Neural cell (in vitro differentiated cells): ENCODE results near the gene SMIM35. TPM values are rescaled to one million over a fixed set of nuclear protein-coding genes. Genes with fewer than 3 reads are reported as not detected.

Experiments used
- H2AFZ ChIP-seq: fragments of 200-600, 300-800 bp; sonication (generic), shearing (Covaris generic); 2 replicates; pipeline ENCODE4 v1.6.0; 2014; ENCODE audit warnings: low read depth, mild to moderate bottlenecking, antibody characterized with exemption, low read length, moderate library complexity
- H3F3A ChIP-seq: fragments of 200-600 bp; shearing (Covaris generic); 2 replicates; pipeline ENCODE4 v1.6.1; 2016; ENCODE audit warnings: mild to moderate bottlenecking, moderate library complexity, mixed read lengths, antibody characterized with exemption, low read length; ENCODE audit not compliant: insufficient read depth, poor library complexity, severe bottlenecking
- H3K27ac ChIP-seq: fragments of 200-600, 300-800 bp; sonication (generic), shearing (Covaris generic); 2 replicates; pipeline ENCODE4 v1.5.1; 2014; ENCODE audit warnings: mild to moderate bottlenecking, low read length, moderate library complexity
- H3K27me3 ChIP-seq: fragments of 300-800, 200-600 bp; sonication (generic), shearing (Covaris generic); 2 replicates; pipeline ENCODE4 v1.6.0; 2014; ENCODE audit warnings: mild to moderate bottlenecking, low read depth, low read length, moderate library complexity; ENCODE audit not compliant: insufficient read depth
- H3K36me3 ChIP-seq: fragments of 300-800, 200-600 bp; sonication (generic), shearing (Covaris generic); 2 replicates; pipeline ENCODE4 v1.5.1; 2014; ENCODE audit warnings: mild to moderate bottlenecking, antibody characterized with exemption, low read length, moderate library complexity; ENCODE audit not compliant: insufficient read depth
- H3K4me2 ChIP-seq: fragments of 300-800, 200-600 bp; sonication (generic), shearing (Covaris generic); 2 replicates; pipeline ENCODE4 v1.6.0; 2014; ENCODE audit warnings: mild to moderate bottlenecking, low read length
- H3K4me3 ChIP-seq: fragments of 300-800, 200-600 bp; sonication (generic), shearing (Covaris generic); 2 replicates; pipeline ENCODE4 v1.5.1; 2014; ENCODE audit warnings: mild to moderate bottlenecking, low read length, moderate library complexity
- H3K79me2 ChIP-seq: fragments of 200-600 bp; shearing (Covaris generic); replicated peaks from 2 replicates; pipeline ENCODE4 v1.6.0; 2014; ENCODE audit warnings: mild to moderate bottlenecking, low read length, moderate library complexity; ENCODE audit not compliant: insufficient read depth
- H3K9ac ChIP-seq: fragments of 300-800, 200-600 bp; sonication (generic), shearing (Covaris generic); 2 replicates; pipeline ENCODE4 v1.6.1; 2016; ENCODE audit warnings: mild to moderate bottlenecking, low read length, mixed read lengths
- H3K9me2 ChIP-seq: fragments of 200-600 bp; shearing (Covaris generic); 2 replicates; pipeline ENCODE4 v1.6.1; 2016; ENCODE audit warnings: mild to moderate bottlenecking, low read length, mixed read lengths; ENCODE audit not compliant: insufficient read depth
- H3K9me3 ChIP-seq: fragments of 200-600, 300-800 bp; sonication (generic), shearing (Covaris generic); 2 replicates; pipeline ENCODE4 v1.6.1; 2016; ENCODE audit warnings: mild to moderate bottlenecking, mixed run types, low read length, moderate library complexity, mixed read lengths
- H4K20me1 ChIP-seq: fragments of 200-600 bp; shearing (Covaris generic); 2 replicates; pipeline ENCODE4 v1.6.1; 2016; ENCODE audit warnings: mild to moderate bottlenecking, mixed run types; ENCODE audit not compliant: insufficient read depth
- EP300 ChIP-seq: fragments of 450-650 bp; conservative IDR thresholded peaks from 2 replicates; pipeline ENCODE4 v1.6.1; 2014; ENCODE audit warnings: antibody characterized with exemption, mild to moderate bottlenecking, moderate library complexity; ENCODE audit not compliant: poor library complexity, severe bottlenecking
- EZH2 ChIP-seq: fragments of 200-600, 300-800 bp; shearing (Covaris generic), sonication (generic); IDR thresholded peaks from 2 replicates; pipeline ENCODE4 v1.6.1; 2014; ENCODE audit warnings: antibody characterized with exemption, low read length, borderline replicate concordance, mild to moderate bottlenecking; ENCODE audit not compliant: insufficient read depth, poor library complexity, severe bottlenecking
- MXI1 ChIP-seq: fragments of 450-650 bp; conservative IDR thresholded peaks from 2 replicates; pipeline ENCODE4 v1.6.1; 2014; ENCODE audit warnings: antibody characterized with exemption, mild to moderate bottlenecking; ENCODE audit not compliant: poor library complexity, severe bottlenecking
- POLR2AphosphoS5 ChIP-seq: IDR thresholded peaks from 2 replicates; pipeline ENCODE4 v1.6.1; 2012
- RAD21 ChIP-seq: fragments of 450-650 bp; conservative IDR thresholded peaks from 2 replicates; pipeline ENCODE4 v1.6.1; 2014; ENCODE audit warnings: antibody characterized with exemption, mild to moderate bottlenecking, moderate library complexity
- REST ChIP-seq: IDR thresholded peaks from 2 replicates; pipeline ENCODE4 v1.6.1; 2012; ENCODE audit warnings: borderline replicate concordance
- SMC3 ChIP-seq: fragments of 450-650 bp; conservative IDR thresholded peaks from 2 replicates; pipeline ENCODE4 v1.6.1; 2014; ENCODE audit warnings: antibody characterized with exemption, mild to moderate bottlenecking, moderate library complexity; ENCODE audit not compliant: poor library complexity
- TAF1 ChIP-seq: IDR thresholded peaks from 2 replicates; pipeline ENCODE4 v1.6.1; 2012; ENCODE audit warnings: low read depth
- polyA plus RNA-seq: library from polyadenylated mRNA; depleted of rRNA; stranded (reverse); fragments of >200 nt; gene quantifications from 2 replicates; pipeline ENCODE4 v1.2.3, GENCODE V29; 2014
- TF ChIP-seq, protein P1 (sequence below): fragments of 450-650 bp; IDR thresholded peaks from 2 replicates; pipeline ENCODE4 v1.5.1; 2014; ENCODE audit warnings: antibody characterized with exemption, mild to moderate bottlenecking, moderate library complexity; ENCODE audit not compliant: poor library complexity, severe bottlenecking

SMIM35 gene
- polyA plus RNA-seq, 1 donor from 2014 or later: not detected

- Histone ChIP-seq H3K4me3 (no peak overlapping the region), H3K4me2 (no peak overlapping the region), H3K27ac (no peak overlapping the region), H3K9me2 (no peaks in the 10 kb centered on the region), H3F3A (no peaks in the 10 kb centered on the region), H3K9me3 (no peaks in the 10 kb centered on the region), H3K36me3 (no peaks in the 10 kb centered on the region), H3K27me3 (no peaks in the 10 kb centered on the region), H4K20me1 (no peaks in the 10 kb centered on the region), H3K79me2 (no peaks in the 10 kb centered on the region), H2AFZ (no peak overlapping the region), H3K9ac (no peak overlapping the region)
- TF ChIP-seq POLR2AphosphoS5: no peak
- no peak for TF ChIP-seq REST
- TF ChIP-seq SMC3: no peak
- TF ChIP-seq RAD21: no peak
- no peak for TF ChIP-seq EP300
- TF ChIP-seq EZH2: no peak
- no peak for TF ChIP-seq TAF1
- TF ChIP-seq, protein P1, sequence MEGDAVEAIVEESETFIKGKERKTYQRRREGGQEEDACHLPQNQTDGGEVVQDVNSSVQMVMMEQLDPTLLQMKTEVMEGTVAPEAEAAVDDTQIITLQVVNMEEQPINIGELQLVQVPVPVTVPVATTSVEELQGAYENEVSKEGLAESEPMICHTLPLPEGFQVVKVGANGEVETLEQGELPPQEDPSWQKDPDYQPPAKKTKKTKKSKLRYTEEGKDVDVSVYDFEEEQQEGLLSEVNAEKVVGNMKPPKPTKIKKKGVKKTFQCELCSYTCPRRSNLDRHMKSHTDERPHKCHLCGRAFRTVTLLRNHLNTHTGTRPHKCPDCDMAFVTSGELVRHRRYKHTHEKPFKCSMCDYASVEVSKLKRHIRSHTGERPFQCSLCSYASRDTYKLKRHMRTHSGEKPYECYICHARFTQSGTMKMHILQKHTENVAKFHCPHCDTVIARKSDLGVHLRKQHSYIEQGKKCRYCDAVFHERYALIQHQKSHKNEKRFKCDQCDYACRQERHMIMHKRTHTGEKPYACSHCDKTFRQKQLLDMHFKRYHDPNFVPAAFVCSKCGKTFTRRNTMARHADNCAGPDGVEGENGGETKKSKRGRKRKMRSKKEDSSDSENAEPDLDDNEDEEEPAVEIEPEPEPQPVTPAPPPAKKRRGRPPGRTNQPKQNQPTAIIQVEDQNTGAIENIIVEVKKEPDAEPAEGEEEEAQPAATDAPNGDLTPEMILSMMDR: no peak
- TF ChIP-seq MXI1: no peak
Observed at GRCh38 chr11:118114266-118114665, 27.5 kb upstream of the SMIM35 start.

DNA sequence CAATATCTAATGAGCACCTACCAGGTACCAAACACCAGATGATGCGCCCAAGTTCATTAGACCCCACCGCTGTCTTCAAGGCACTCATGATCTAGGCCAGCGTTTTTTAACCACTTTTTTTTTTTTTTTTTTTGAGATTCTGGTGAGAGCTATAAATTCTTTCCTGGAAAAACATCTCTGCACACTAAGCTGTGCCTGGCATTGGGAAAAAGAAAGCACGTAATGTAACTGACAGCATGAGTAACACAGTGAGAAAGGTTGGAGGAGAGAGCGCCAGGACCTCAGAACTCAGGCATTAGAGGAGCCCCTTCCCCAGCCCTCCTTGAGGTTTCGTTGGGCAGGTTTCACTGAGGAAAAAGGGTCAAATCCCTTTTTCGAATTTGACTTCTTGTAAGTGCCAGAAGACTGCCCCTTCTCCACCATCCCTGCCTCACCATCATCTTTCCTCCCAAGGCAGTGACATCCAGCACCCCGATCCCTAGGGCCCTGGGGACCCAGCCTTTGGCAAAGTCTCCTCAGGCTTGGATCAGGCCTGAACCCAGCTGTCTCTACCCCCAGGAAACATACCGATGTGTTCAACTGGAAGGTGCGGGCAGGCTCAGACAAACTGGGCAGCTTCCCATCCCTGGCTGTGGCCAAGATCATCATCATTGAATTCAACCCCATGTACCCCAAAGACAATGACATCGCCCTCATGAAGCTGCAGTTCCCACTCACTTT is 26.1 kb upstream of the SMIM35 start:
- no peak overlapping the region for H3K4me3 ChIP-seq
- TF ChIP-seq EZH2 (no peak), MXI1 (no peak), REST (no peak), EP300 (no peak), RAD21 (no peak)
- no peaks in the 10 kb centered on the region for H4K20me1 ChIP-seq
- no peaks in the 10 kb centered on the region for H3K79me2 ChIP-seq
- no peak overlapping the region for H3K27ac ChIP-seq
- no peaks in the 10 kb centered on the region for H3K9me2 ChIP-seq
- no peaks in the 10 kb centered on the region for H3K9me3 ChIP-seq
- no peaks in the 10 kb centered on the region for H3K36me3 ChIP-seq
- H3K27me3 ChIP-seq: no peaks in the 10 kb centered on the region
- no peaks in the 10 kb centered on the region for H3F3A ChIP-seq
- no peak overlapping the region for H3K9ac ChIP-seq
- no peak overlapping the region for H3K4me2 ChIP-seq
- H2AFZ ChIP-seq: no peak overlapping the region
